Activated effector memory CD4-positive, alpha-beta T cell treated with anti-CD3 and anti-CD28 coated beads, Interleukin-2, amount 50 U/mL, for 16 hours (primary cell): ENCODE results near the gene TNS3.

Source experiments
- DNase-seq: peaks from one replicate; pipeline ENCODE4 v3.0.0-alpha.2; 2020

TNS3 gene

DNA sequence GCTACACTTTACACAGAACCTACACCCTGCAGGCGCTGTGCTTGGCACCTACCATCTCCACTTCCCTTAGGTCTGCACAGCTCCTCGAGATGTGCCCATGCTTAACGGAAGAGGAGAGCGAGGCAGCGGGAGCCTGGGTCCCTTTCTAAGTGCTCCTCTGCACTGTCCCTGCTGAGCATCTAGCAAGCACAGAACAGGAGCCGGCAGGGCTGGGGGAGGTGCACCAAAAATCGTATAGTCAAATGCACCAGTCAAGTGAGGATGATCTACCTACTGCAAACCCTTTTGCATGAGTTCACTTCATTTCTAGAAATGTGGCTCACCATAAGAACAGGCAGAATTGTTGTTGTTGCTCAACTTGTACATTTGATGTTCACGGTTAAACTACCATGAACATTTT, 267.7 kb downstream of the TNS3 start:
- no peak for DNase-seq

DNA sequence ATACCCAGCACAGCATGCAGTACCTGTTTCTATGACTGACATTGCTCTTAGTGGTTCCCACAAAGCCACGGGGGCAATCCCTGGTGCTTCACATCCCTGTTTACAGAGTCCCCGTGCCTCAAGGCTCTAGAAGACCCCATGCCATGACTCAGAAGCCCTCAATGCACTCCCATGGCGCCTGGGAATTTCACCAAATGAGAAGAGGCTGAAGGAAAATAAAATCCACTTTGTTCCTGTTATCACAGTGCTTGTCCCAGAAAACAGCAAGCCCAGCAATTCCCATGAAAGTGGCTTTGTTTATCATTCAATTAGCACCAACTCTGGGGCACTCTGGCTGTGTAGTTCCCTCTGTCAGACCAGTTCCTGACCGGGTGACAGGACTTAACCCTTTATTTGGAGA, 268.3 kb downstream of the TNS3 start:
- no peak for DNase-seq

DNA sequence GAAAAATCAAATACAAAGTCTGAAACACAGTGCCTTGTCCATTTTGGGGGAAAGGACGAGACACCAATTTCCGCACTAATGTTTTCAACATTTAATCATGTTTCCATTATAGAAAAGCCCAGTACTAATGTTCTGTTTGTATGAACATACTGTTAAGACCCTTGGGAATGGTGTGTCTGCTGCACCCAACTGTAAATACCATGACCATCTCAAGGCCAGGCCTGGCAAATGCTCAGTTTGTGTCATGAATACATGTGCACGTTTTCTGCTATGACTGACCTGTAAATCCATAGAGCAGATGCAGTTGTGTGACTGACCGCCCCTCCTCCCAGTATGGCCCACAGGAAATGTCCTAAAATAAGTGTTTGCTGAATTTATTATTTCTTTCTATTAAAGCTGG, 270.0 kb downstream of the TNS3 start:
- no peak for DNase-seq

DNA sequence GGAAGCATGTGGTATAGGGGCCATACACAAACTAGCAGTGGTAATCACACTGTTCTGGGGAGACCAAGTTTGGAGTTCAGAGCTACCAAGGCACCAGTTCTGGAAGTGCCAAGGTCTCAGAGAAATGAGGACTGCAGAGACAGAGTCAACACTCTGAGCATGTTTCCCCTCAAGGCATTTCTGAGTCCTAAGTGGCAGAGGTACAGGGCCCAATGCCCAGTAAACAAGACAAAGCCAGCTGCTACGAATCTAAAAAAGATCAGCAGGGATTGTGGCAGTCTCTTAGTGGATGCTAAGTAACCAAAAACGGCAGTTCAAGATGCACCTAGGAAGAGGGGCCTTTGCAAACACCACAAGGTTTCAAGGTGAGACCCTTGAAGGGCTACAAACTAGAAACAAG, 271.9 kb downstream of the TNS3 start:
- no peak for DNase-seq

DNA sequence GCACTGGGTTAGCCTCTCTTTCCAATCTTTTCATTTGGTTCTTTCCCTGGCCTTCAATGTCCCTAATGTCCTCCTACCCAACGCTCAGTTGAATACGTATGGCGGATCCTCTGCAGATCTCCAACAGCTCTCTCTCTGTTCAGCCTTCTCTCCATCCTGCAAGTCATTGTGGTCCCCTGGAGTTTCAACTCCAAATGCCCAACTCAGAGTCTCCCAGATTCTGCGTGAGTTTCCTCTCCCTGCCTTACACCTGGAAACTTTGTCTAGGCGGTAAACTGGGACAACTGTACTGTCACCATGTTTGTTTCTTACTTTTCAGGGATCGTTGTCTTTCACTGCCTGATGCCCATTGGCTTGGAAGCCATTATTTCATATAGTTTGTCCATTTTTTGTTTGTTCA, 273.1 kb downstream of the TNS3 start:
- DNase-seq = no peak

DNA sequence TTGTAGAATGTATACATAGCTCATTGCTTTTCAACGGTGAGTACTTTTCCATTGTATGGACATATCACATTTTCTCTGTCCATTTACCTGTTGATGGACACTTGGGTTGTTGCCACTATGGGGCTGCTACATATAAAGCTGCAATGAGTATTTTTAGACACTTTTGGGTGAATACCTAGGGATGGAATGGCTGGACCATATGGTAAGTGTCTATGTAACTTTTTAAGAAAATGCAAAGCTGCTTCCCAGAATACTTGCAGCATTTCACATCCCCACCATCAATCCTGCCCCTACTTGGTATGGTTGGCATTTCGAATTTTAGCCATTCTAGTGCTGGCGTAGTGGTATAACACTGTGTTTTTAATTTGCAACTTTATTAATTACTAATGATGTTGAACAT, 274.6 kb downstream of the TNS3 start:
- no peak for DNase-seq

DNA sequence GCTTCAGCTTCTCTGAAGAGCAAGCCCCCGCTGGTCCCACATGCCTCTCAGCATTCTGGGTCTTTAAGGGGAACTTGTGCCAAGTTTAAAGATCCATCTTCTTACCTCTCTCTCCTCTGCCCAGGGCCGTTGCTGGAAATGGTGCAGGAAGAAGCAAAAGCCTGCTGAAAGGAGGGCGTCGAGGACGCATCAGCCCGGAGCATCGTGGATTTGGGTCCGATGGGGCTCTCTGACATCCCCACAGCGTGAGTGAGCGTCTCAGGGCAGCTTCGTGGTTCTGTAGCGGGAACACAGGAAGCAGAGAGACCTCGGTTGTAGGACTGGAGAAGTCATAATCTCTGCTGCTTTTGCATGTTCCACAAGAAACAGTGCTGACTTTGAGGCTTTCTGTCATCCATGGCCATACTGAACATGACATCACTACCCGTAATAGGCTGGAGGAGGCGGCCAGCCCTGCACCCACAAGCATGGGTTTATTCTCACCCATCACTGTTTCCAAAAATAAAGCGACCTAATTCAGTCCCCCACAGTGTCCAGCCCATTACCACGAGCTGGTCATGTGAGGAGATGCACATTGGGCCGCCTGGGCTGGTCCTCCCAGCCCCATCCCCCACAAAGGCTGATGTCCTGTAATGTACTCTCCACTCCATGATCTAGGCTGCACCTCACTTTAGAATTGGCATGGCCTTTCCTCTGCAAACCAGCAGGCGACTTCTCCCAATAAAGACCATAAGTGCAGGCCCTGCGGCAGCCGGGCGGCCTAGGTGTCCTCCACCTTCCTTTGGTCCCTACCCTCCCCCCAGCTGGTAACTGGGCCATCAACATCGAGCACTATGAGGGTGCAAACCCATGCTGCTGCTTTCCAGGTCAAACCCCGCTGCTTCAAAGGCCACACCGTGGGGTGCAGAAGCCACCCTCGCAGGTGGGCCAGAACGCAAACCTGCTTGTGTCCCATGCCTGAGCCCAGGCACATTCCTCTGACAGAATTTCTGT, 276.9 kb downstream of the TNS3 start:
- no peak for DNase-seq

DNA sequence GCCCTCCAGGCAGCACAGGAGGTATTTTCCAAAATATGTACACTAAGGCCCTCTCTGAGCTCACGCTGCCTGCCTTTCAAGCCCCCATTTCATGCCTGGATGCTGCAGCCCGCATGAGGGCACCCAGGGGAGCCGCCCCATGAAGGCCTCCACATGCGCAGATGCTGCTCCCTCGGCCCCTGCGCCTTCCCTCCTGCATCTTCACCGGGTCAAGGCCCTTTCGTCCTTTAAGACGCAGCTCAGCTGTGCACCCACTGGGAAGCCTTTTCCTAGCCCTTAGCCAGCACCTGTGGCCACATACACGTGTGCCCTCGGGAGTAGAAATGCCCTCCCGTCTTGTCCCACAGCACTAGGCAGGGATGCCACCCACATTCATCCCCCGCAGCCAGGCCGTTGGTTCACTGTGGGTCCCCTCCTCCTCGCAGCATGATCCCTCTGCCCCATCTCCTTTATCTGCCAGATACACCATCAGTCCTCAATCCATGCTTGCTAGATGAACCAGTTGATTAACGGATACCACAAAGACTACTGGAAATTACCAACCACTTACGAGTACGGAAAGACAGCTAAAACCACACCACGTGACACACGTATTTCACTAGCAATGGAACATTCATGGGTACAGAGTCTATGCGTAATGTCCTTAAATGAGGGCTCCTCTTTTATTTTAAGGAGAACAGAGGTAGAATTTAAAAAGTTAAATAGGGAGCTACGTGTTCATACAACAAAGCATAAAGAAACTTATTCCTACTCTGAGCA, 278.0 kb downstream of the TNS3 start:
- DNase-seq = no peak

DNA sequence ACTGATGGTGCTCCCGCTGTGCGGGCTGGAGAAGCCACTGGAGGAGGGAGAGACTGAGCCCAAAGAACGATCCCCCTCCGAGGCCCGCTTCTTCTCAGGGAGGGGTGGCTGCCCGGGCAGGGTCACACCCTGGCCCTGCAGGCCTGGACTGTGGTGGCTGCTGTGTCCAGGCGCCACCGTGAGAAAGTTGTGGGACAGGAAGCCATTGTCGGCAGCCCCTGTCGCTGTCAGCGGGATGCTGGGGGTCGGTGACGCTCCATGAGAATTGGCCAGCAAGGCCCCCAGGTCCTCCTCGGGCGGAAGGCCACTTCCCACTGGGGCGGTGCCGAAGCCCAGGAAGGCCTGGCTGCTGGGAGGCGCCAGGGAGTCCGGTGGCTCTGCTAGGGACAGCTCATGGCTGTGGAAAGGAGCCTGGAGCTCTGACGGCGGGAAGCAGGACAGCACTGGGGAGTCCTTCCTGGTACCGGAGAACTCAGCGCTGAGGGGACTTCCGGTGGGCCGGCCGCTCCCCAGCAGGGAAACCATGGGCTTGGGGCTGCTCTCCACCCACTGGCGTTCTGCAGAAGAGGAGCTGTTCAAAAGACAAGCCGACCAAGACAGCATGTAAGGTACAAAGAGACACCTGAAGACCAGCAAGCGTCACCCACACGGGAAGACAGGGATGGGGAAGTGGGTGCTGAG, 278.8 kb downstream of the TNS3 start:
- no peak for DNase-seq

DNA sequence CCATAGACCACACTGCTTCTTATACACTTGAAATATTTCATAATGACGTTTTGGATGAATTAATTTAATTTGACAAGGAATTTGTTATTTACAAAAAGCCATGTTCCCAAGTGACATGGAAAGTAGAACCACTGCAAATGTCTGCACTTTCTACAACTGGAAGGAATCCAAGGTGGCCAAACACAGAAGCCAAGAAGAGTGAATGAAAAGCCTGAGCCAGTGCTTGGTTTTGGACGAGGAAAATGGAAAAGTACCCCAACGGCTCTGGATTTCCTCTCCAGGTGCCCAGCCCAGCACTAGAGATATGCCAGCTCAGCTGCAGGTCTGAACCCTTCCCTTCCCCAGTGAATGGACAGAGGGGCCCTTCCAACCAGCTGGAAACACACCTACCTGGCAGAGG, 279.4 kb downstream of the TNS3 start:
- DNase-seq = no peak

DNA sequence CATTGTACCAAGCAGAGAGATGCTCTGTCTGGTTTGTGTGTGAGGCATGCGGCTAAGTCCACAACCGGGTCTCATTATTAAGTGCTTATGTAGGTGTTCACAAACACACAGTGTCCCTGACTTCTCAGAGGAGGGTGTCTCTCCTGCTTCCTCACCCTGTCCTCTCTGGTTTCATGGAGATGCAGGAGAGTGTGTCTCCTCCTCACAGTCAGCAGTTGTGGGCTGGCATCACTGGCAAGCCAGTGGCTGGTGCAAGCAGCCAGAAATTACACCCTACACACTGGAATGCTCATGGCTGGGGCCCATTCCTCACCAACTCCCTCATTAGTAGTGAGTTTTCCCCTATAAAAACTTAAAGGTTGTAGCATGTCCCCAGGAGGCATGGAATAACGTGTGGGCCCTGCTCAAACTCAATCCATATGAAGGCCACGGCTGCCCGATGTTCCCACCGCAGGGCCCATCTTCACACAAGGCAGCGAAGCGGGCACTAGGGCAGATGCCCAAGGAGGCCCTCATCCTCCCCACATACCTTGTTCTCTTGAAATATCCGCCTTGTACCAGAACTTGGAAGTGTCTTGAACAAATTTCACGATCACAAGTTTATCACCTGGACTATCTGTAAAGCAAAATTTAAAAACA, 280.1 kb downstream of the TNS3 start:
- no peak for DNase-seq

DNA sequence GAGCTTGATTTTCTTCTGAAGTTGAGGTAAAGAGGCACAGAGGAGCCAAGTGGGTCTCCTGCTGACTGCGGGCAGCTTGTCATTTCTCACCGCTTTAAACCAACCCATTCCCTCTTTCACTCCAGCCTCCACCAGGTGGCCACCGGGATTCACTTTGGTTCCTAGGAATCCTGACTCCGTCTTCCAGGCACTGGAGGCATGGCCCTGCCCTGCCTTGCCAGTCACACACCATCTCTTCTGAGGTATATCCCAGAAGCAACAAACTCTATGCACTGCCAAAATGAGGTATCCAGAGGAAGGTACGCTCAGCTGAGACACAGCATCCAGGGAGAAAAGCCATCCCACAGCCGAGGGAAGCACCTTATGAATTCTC, 280.8 kb downstream of the TNS3 start:
- no peak for DNase-seq

DNA sequence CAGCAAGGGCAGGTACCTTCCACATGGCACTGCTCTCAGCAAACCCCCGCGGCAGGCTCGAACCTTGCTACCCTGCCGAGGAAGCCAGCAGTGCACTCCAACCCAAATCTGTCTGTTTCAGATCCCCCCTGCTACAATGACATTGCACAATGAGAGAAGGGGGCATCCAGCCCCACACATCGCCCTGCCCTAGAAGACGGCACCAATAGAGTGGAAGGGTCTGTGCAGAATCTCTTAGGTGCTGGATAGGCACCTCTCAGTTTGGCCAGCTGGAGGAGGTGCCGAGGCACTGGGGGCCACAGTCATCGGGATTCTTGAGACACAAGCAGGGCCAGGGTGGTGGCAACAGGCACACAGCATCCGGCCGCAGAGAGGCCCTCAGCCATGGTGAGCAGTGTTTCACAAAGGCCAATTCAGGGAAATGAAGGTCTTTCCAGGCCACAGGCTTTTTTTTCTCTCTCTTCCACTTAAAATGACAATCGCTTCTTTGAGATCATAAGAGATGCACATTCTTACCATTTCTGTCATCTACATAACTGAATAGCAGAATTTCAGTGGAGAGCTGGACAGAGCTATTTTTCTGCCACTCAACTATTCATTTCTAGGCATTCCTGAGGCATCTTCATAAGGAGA, 281.3 kb downstream of the TNS3 start:
- DNase-seq = no peak

DNA sequence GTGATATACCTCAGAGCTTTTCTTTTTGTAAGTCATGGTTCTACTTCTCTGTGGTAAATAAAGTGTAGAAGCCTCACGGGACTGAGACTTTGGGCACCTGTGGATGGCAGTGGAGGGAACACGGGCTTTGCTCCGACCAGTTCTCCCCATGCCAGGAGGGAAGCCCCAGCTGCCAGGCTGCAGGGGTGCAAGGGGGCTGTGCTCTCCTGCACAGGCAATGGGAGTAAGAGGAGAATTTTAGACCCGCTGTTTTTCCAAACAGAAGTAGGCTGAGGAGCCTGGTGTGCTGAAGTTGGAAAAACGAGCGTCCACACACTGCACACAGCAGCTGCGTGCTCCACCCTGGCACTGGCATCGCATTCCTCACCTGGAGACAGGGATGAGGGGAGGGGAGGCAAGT, 282.4 kb downstream of the TNS3 start:
- no peak for DNase-seq

DNA sequence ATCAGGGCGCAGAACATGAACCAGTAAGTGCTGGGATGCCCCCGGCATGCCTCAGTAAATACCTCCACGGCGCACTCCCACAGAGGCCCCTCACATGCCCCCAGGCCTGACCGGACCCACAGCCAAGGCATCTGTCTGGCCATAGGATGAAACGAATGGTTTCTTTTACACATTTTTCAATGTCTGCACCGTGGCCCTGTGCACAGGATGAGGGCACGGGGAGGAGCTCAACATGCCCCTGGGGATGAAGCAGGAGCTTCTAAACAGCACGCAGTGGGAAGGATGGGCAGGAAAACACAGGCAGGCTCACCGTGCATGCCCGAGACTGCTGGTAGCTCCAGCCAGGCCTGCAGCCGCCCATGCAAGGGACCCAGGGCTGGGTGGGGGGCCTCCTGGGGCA, 283.3 kb downstream of the TNS3 start:
- no peak for DNase-seq

DNA sequence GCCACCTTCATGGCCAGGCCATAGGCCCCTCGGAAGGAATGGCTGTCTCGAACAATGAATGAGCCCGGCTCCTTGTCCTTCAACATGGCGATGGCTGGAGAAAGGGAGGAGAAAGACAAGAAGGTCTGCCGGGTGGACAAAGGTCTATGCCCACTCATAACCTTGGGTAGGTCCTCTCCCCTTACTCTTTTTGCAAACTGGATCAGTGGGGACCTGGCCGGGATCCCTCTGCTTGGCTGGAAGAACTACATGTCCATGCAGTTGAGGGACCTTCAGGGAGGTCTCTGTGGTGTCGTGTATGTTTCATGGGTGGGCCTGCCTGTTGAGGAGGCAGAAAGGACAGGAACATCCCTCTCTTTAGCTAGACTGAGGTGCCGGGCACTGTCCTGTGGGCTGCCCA, 284.8 kb downstream of the TNS3 start:
- no peak for DNase-seq

DNA sequence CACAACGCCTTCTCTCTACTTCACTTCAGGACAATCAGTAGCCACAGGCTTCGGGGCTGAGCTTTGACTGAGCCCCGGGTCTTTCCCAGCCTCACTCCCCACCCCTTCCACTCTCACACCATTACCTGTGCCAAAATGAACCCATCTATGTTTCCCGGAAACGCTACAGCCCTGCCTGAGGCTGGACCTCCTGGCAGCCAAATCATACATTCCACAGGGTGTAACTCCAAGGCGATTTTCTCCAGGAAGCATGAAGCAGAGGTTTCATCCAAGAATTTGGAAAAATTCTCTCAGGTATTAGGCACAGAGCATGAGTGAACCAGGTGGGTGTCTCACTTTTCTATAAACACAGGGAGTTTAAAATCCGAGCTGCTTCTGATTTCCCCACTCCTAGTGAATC, 286.3 kb downstream of the TNS3 start:
- no peak for DNase-seq

DNA sequence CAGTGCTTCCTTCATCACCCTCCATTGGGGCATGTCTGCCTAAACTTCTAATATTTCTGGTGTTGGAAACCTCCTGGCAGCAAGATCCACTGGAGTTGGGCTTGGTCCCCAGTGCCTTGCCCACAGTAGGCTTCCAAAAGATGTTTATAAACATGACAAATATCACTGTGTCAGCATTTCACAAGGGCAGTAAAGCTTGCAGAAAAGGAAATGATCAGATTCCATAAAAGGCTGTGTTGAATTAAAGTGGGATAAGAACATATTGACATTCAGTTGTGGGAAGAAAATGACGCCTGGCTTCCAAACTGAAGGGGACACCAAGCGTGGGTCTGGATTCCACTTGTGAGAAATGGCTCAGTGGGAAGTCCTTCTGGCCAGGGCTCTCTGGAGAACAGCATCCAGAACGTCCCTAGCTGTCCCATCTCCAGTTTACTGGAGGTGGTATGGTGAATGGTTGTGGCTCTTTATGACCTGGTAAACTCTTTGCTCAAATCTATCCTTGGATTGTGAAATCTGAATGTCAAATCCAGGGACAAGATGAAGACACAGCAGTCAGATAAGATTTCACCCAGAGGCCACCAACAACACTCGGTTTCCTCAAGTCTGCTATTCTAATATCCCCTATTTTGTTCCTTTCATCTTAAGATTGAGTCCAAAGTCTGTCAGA, 287.2 kb downstream of the TNS3 start:
- DNase-seq = no peak

DNA sequence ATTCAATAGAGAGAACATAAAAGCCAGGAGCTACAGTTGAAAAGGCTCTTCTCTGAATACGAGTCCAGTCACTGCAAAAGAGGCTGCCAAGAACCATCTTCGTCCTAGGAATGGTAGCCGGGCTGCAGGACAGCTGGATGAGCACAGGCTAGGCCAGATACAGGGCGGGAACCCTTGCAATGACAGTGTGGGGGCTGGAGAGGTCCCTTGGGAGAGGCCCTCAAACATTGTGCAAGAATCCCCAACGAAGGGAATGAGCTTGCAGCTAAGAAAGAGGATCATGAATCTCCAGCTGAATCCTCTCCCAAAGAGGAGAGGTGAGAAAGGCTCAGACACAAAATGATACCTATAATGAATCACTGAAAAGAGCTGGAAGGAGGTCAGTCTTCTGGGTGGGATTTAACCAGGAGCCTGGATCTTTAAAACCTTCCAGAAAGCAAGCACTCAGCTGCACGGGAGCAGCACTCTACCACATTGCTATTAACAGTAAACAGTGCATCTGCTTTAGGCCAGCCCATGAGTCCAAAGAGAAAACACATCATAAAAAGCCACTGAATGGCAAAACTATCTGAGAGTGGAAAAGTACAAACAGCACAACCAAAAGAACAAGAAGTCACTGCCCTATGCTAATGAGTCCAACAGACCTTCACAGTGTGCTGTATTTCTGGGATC, 287.9 kb downstream of the TNS3 start:
- DNase-seq = no peak

DNA sequence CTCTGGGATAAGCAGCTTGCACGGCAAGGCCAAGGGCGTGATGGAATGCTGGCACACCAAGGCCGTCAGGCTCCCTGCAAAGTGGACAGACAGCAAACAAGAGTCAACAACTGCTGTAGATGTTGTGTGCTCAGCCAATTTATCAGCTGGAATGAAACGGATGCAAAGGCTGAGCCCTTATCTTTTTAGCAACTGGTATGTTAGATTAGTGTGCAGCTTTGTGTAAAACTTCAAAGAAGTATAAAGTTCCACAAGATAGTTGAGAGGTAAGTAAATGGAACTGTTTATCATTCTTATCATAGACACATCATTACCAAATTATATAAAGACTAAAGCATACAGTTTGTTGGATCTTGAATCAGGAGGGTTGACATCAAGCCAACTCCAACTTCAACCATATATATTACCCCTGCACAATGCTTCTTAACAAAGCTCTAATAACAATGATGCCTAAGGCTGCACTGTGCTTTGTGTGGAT, 289.0 kb downstream of the TNS3 start:
- no peak for DNase-seq

DNA sequence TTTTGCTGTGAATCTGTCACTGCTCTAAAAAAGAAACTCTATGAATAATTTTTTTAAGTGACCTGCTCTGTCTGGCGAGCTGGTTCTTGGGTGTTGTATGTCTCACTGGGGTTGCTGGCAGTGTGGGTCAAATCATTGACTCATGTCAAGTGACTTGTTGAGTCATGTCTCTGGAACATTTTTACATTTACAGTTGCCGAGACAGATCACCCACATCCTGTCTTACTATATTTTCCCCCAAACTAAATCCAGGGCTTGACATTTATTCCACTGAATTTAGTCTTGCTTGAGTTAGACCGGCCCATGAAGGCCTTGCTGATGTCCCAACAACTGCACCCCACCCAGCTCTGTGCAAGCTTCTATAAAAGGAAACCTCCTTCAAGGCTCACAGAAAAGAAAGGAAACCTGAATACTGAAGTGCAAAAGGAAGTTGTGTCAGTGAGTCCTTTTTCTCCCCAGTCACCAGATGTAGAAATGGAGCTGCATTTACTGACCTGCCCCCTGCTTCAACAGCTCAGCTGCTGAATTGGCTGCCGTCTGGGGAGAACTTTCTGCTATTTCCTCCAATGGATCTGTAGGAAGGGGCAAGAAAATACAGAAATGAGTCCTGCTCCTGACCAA, 290.3 kb downstream of the TNS3 start:
- DNase-seq = no peak
